Stimulated activated CD8-positive, alpha-beta memory T cell treated with anti-CD3 and anti-CD28 coated beads, Interleukin-2, amount 100 ng/mL, for 1 hour (primary cell): ENCODE measurements around the gene CNIH1.

Experiments
- DNase-seq, 2 donors: peaks; one replicate each; pipeline ENCODE4 v3.0.0-alpha.2; 2020; ENCODE audit warnings: low read depth in 2 of 2

The CNIH1 gene

GRCh38 chr14:54440873-54441868 is at the start of gene CNIH1:
Gene CNIH1 (minus strand): TSS chr14:54441374. CDS start chr14:54441327, 47 bp downstream.
- peak; percentile 85 to 91 for DNase-seq

DNA sequence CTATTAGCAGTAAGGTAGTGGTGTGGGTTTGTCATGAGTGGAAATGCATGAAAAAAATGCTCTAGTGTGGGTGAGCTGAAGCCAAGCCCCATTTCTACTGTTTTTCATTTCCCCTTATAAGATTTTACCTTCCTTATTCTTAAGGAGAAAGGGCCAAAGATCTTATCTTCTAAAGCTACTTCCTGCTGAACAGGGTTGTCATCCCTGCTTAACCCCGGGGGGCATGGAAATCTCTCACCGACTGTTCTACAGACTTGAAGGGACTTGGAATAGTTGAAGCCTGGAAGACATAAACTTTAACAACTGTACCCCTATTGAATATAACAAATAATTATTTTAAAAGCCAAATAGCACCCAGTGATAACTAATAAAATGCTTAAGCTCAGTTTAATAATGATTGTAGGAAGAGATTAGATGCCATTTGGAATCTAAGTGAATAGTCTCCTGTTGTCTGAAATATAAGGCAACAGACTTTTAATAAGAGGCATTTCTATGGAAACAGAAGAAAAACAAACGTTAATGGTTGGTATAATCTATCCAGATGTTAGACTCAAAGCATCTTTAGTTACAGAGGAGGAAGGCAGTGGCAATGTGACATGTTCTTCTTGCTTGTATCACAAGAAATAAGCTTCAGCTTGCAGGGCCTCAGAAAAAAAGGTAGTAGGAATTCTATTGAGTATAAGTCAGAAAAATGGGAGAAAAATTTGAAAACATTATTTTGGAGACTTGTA is 49.4 kb upstream of the CNIH1 start:
- DNase-seq: no peak

DNA sequence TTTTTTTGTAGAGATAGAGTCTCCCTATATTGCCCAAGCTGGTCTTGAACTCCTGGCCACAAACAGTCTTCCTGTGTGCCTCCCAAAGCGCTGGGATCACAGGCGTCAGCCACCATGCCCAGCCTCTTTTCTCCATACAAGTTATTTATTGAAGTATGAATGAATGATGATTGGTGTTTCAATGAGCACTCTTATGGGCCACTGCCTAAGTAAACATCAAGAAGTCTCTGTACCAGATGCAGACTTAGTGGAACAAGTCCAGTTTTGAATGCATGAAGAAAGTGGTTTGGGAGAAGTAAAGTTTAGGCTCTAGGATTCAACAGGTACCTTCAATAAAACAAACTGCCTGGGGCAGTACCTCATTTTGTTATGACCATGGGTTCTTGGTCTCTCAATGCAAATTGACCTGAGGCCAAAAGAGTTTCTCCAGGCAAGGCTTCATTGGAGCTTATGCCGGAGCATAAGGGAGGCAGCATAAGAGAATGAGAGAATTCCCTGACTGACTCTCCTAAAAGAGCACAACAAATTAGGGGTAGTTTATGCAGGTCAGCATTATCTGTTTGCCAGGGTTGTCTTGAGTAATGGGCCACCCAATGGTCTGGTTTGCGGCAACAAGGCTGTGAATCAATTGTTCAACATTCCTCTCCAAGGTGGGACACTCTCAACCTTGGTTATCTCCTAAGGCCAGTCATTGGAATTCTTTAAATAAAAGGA is 48.7 kb upstream of the CNIH1 start:
- no peak for DNase-seq

DNA sequence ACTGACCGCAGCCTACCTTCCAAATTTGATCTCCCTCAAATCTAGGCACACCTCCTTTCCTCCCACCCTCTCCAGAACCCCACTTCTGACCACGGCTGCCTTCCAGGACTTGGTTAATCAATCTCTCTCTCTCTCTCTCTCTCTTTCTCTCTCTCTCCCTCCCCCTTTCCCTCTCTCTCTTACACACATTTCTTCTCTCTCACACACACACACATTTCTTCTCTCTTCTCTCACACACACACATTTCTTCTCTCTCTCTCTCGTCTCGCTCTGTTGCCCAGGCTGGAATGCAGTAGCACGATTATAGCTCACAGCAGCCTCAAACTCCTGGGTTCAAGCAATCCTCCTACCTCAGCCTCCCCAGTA is 48.1 kb upstream of the CNIH1 start:
- DNase-seq: no peak

DNA sequence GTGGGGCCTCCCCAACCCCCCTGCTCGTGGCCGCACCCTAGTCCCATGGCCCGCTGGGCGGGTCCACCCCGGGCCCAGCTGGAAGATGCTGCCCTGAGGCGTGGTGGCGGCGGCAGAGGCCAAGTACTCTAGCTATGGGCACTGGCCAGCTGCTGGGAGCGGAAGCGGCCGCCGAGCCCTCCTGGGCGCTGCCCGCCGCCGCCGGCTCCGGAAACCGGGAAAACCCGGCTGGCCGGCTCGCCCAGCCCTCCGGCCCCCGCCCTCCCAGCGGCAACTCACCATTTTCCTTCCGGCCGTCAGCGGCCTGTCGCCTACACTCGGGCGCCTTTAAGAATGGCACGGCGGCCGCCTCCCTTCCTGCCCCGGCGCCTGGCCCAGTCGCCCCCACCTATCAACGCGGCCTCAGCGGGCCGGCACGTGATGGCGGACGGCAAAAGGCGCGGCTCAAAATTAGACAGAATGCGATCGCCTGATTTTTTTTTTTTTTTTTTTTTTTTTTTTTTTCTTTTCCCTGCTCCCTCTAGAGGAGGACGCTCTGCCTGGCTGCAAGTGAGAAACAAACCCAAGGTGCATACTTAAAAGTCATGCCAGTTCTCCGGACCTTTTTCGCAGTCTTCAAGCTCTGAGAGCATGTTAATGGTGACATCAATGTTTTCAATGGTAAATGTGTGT is 47.6 kb upstream of the CNIH1 start, which contains the start of gene GMFB:
TSS of gene GMFB (minus strand) at position 335 of the 672 bp plus-strand sequence. CDS start at position 282, 53 bp downstream.
- DNase-seq: peak; percentile 69 to 80

DNA sequence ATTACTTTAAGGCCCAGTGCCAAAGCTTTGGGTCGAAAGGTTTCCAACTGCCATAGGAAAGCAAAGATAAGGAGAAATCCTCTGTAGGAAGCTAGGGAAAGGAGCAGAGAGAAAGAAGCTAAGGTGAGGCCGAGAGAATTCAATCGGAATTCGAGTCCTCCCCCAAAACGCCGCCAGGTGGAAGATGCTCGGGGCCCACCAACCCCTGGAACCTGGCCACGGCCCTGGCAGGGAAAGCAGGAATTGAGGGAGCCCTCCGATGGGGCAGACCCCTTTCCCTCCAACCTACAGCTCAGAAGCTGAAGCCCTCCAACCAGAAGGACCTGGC is 47.1 kb upstream of the CNIH1 start:
- DNase-seq: no peak

GRCh38 chr14:54487771-54488170 is 46.6 kb upstream of the CNIH1 start:
- DNase-seq: no peak

DNA sequence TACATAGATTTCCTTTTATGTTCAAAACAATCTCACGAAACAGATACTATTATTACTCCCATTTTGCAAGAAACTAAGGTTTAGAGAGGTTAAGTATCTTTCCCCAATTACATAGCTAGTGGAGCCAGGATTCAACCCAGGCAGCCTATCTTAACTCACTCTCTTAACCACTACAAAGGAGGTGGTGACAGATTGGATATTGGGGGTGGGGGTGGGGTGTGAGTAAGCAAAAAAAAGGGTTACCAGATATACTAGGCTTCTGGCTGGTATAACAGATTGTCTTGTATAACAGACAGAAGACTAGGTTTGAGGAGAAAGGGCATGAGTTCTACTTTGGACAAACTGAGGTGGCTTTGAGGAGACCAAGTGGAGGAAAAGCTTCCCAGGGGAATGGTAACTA is 45.5 kb upstream of the CNIH1 start:
- DNase-seq: no peak

- DNase-seq: no peak
Measured at GRCh38 chr14:54483846-54484245, 42.7 kb upstream of the CNIH1 start.

DNA sequence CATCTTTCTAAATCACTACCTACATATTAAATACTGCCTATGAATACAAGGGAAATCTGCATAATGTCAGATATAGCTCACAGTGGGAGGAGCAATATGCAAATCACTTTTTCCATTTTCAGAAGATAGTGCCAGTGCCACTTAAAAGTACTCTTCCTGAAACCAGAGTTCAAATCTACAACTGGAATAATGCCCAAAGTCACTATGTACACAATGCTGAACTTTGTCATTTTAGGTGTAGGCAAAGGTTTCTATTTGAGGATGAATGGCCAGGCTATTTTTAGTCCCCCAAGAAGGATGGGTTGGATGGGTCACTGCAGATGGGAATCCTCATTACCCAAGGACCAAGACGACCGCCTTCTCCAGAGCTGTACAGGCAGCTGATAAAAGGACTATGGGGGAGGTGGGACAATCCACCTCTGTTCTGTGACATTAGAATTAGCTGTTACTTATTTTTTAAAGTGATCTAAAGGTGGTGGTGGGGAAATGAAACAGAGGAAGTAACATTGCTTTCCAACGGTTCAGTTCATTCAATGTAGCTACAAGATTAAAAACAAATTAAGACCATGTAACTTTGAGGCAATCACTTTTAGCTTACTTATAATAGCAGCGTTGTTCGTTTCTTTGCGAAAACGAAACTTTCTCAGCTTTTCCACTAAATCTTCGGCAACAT is 42.0 kb upstream of the CNIH1 start:
- no peak for DNase-seq

- DNase-seq: no peak
Measured at GRCh38 chr14:54481695-54482094, 40.5 kb upstream of the CNIH1 start.

GRCh38 chr14:54480830-54481562 is 39.8 kb upstream of the CNIH1 start:
- DNase-seq: no peak

DNA sequence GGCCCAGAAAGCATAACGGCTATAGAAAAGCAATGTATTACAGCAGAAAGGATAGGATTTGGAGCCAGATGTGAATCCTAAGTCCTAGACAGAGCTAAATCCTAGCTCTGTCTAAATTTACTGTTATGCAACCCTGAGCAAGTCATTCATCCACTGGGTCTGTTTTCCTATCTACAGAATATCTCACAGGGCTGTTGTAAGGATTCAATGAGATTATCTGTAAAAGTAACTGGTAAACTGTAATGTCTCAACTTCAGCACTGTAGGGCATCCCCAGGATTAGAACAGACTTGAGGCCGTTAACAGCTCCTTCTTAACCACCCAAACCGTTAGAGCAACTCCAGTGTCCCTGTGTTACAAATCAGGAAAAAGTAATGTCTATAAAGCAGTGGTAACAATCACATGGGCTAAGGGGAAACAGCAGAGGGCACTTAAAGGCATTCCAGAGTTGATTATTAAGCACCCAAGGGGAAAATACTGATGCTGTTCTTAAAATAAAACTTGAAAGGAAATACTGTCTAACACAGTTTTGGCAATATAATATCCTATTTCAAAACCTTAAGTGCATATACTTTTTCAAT is 37.6 kb upstream of the CNIH1 start:
- DNase-seq: no peak

GRCh38 chr14:54475911-54476310 is 34.7 kb upstream of the CNIH1 start:
- no peak for DNase-seq

DNA sequence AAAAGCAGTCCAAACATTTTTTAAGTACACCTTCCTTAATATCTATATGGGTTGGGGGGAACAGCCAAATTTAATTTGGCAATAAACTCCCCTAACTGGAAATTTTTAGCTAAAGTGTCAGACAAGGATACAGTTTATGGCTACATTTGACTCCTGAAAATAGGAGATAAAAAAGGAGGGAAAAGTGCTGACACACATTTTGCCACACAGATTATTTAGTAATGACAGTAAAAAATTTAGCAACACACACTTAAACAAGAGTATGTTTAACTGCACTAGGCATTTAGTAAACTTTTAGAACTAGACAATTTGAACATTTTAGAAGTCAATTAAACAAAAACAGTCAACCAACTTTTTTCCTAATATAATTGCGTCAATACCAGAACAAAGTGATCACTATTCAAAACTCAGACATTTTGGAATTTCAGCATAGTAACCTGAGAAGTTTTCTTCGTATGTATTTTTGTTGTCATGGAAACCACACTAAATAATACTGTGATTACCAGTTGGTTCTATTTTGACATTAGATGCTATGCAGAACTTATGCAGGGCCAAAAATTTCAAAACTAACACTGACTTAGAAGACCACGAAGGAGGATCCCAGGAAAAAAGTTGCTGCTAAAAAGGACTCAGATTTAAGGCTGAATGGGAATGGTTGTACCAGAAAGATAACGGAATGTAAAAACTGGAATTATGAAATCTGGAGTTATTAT is 34.2 kb upstream of the CNIH1 start:
- DNase-seq: no peak

GRCh38 chr14:54474232-54474793 is 33.1 kb upstream of the CNIH1 start:
- DNase-seq: no peak

DNA sequence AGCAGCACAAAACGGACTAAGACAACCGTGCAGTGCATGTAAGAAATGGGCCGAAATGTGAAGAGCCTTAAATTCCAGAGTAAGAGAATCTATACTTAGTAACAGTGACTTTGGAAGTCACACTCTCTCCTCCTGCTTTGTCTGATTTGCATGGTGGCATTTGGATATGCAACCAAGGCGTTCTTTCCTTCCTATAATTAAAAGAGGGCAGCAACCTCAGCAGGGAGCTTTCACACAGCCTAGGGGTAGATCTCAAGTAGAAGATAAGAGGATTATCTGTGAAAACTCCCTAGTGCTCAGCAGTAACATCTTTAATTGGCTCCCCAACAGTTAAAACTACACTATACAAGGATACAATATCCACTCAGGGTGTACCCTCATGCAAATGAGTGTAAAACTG is 31.1 kb upstream of the CNIH1 start:
- no peak for DNase-seq

DNA sequence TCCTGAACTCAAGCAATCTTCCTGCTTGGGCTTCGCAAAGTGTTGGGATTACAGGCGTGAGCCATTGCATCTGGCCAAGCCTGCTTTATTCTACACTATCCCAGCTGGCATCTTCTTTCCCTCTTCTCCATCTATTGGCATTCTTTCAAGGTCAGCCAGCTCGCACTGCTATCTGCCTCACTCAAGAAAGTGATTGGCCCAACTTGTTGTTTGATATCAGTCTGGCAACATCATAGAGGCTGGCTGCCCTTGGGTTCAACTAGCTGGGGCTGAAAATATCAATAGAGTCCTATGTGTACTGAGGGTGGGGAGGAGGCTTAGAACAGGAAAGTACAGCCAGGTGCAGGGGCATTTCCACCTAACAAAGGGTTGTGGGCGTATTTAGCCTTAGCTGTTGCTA is 30.5 kb upstream of the CNIH1 start:
- no peak for DNase-seq

DNA sequence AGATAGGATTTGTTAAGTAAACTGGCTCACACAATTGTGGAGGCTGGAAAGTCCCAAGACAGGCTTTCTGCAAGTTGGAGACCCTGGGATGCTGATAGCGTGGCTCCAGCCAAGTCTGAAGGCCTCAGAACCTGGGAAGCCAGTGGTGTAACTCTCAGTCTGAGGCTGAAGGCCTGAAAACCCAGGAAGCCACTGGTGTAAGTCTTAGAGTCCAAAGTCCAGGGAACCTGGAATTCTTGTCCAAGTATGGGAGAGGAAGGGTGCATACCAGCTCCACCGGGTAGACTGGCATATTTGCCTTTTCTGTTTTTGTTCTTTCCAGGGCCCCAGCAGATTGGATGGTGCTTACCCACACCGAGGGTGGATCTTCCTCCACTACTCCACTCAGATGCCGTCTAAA is 29.5 kb upstream of the CNIH1 start:
- DNase-seq: no peak
